CD14-positive monocyte (primary cell): ENCODE results near the gene MYO5C. TPM values are rescaled to one million over a fixed set of nuclear protein-coding genes. Genes with fewer than 3 reads are reported as not detected.

ENCODE experiments used
- DNase-seq, 3 donors: peaks; one replicate each; pipeline ENCODE4 v3.0.0-alpha.2; 2011 to 2022
- H2AFZ ChIP-seq: 2 replicates; pipeline ENCODE4 v1.6.0; 2012; ENCODE audit warnings: mild to moderate bottlenecking, low read depth, low read length, inconsistent platforms; ENCODE audit not compliant: insufficient read depth, poor library complexity, severe bottlenecking
- H3K27ac ChIP-seq, 2 donors: 1 replicate in 1 of 2; 2 replicates in 1 of 2; pipeline ENCODE4 v1.5.1; 2012 to 2013; ENCODE audit warnings: low read length in 2 of 2, control low read depth in 1 of 2, inconsistent platforms in 1 of 2, low read depth in 1 of 2, mild to moderate bottlenecking in 1 of 2
- H3K27me3 ChIP-seq, 2 donors: one replicate each; pipeline versions ENCODE4 v1.6.0 to v1.6.1; 2011 to 2013; ENCODE audit warnings: low read length in 2 of 2; ENCODE audit not compliant: control insufficient read depth in 2 of 2, insufficient read depth in 2 of 2
- H3K36me3 ChIP-seq, 2 donors: replicated peaks in 1 of 2; 1 replicate in 1 of 2; 2 replicates in 1 of 2; pipeline versions ENCODE4 v1.5.1 to v1.6.1; 2012 to 2013; ENCODE audit warnings: low read length in 2 of 2, control low read depth in 1 of 2, inconsistent platforms in 1 of 2, mild to moderate bottlenecking in 1 of 2; ENCODE audit not compliant: insufficient read depth in 2 of 2, control insufficient read depth in 1 of 2
- H3K4me1 ChIP-seq, 2 donors: 1 replicate in 1 of 2; 2 replicates in 1 of 2; pipeline versions ENCODE4 v1.5.1 to v1.6.1; 2012 to 2013; ENCODE audit warnings: low read length in 2 of 2, control low read depth in 1 of 2, inconsistent platforms in 1 of 2, mild to moderate bottlenecking in 1 of 2, moderate library complexity in 1 of 2; ENCODE audit not compliant: insufficient read depth in 2 of 2, control insufficient read depth in 1 of 2
- H3K4me2 ChIP-seq: replicated peaks from 2 replicates; pipeline ENCODE3; 2012; ENCODE audit warnings: low read length, moderate library complexity, mild to moderate bottlenecking; ENCODE audit not compliant: poor library complexity, severe bottlenecking; ENCODE audit errors: extremely low read depth
- H3K4me3 ChIP-seq, 3 experiments: fragments of 200-600 bp in 1 of 3; sonication (generic) in 1 of 3; replicated peaks in 1 of 3; 1 replicate in 2 of 3; 2 replicates in 1 of 3; pipeline ENCODE4 v1.5.1; 2011 to 2013; ENCODE audit warnings: low read length in 3 of 3, mild to moderate bottlenecking in 3 of 3, control low read depth in 2 of 3, low read depth in 2 of 3, inconsistent platforms in 1 of 3, moderate library complexity in 1 of 3
- H3K79me2 ChIP-seq: 2 replicates; pipeline ENCODE4 v1.6.0; 2012; ENCODE audit warnings: mild to moderate bottlenecking, control low read depth, inconsistent platforms, low read length, moderate library complexity; ENCODE audit not compliant: insufficient read depth
- H3K9ac ChIP-seq: 2 replicates; pipeline ENCODE4 v1.6.0; 2017; ENCODE audit warnings: low read length, mild to moderate bottlenecking; ENCODE audit not compliant: insufficient read depth, poor library complexity, severe bottlenecking
- H3K9me3 ChIP-seq, 2 donors: replicated peaks in 1 of 2; 1 replicate in 1 of 2; 2 replicates in 1 of 2; pipeline versions ENCODE4 v1.5.1 to v1.6.1; 2012 to 2013; ENCODE audit warnings: low read length in 2 of 2, control low read depth in 1 of 2; ENCODE audit not compliant: control insufficient read depth in 1 of 2, insufficient read depth in 1 of 2
- H4K20me1 ChIP-seq: 2 replicates; pipeline ENCODE4 v1.6.0; 2012; ENCODE audit warnings: mild to moderate bottlenecking, low read length, control low read depth, moderate library complexity; ENCODE audit not compliant: insufficient read depth
- H3K27ac Mint-ChIP-seq, 7 donors: one replicate each; pipeline ENCODE4 v1.8.0; 2020; ENCODE audit warnings: mild to moderate bottlenecking in 7 of 7, mixed read lengths in 7 of 7, moderate library complexity in 6 of 7, inconsistent platforms in 2 of 7
- H3K27me3 Mint-ChIP-seq, 3 donors: one replicate each; pipeline ENCODE4 v1.8.0; 2021 to 2022; ENCODE audit warnings: low read depth in 3 of 3, mild to moderate bottlenecking in 3 of 3, mixed read lengths in 3 of 3, moderate library complexity in 3 of 3, inconsistent platforms in 1 of 3
- H3K36me3 Mint-ChIP-seq, 2 donors: one replicate each; pipeline ENCODE4 v1.8.0; 2020; ENCODE audit warnings: mixed read lengths in 2 of 2, inconsistent platforms in 1 of 2, mild to moderate bottlenecking in 1 of 2
- H3K4me1 Mint-ChIP-seq: one replicate; pipeline ENCODE4 v1.8.0; 2020; ENCODE audit warnings: mild to moderate bottlenecking, mixed read lengths
- H3K4me3 Mint-ChIP-seq, 2 donors: one replicate each; pipeline ENCODE4 v1.8.0; 2020; ENCODE audit warnings: mild to moderate bottlenecking in 2 of 2, mixed read lengths in 2 of 2, moderate library complexity in 1 of 2
- H3K9me3 Mint-ChIP-seq, 7 donors: one replicate each; pipeline ENCODE4 v1.8.0; 2020 to 2022; ENCODE audit warnings: mixed read lengths in 7 of 7, mild to moderate bottlenecking in 6 of 7, moderate library complexity in 6 of 7, inconsistent platforms in 2 of 7
- CTCF ChIP-seq: fragments of 200-600 bp; IDR thresholded peaks from one replicate; pipeline ENCODE4 v1.8.0; 2022; ENCODE audit warnings: antibody characterized with exemption, mild to moderate bottlenecking
- WGBS: methylation state at CpG from one replicate; pipeline ENCODE4 v1.1.5; 2013; ENCODE audit warnings: missing lambda C conversion rate; ENCODE audit not compliant: insufficient coverage; 5-methylcytosine and 5-hydroxymethylcytosine counted together
- intact Hi-C, 2 donors: fragments of 100-400 bp; cut with micrococcal nuclease; formaldehyde crosslinking; loops; one replicate each; pipeline versions ENCODE4 v1.15.0 to v1.15.1; 2023
- polyA plus RNA-seq, 3 donors: library from polyadenylated mRNA; depleted of rRNA in 1 of 3; unstranded in 2 of 3; stranded (reverse) in 1 of 3; fragments of 300-500 nt in 2 of 3; fragments of >200 nt in 1 of 3; fragmentation: Illumina TruSeq in 2 of 3; gene quantifications; 1 replicate in 2 of 3; 2 replicates in 1 of 3; pipeline ENCODE4 v1.2.3, GENCODE V29; 2012 to 2021

MYO5C gene
- polyA plus RNA-seq, 3 donors: 0.20 TPM; not detected in 2

DNA sequence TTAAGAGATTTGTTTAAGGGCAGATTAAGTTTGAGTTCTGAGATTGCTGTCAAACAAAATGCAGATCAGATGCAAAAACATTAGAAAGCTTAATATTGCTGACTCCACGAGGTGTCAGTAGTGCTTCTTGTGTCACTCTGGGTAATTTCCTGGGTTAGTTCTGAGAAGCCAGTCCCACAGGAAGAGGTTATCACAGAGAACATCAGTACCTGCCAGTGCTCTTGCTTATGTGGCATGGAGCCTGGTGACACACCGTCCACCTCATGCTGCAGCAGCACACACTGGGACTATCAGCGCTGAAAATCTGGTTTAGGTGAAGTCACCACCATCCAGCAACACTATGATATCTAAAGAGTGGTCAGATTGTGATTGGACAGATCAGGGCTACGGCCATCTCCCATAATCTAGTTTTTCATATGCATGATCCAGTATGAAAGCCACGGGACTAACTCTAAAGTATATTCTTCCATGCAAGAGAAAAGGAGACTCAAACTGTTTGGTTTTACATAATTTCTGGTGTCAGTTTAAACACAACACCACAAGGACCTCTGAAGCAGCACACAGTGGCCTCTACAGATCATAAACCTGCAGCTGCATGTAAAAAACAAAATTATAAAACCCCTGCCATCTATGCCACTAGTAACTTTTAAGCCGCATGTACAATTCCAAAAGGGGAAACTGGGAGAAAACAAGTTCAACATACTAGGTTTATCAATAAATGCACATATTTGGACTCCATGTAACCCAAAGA lies 36.1 kb upstream of the MYO5C start:
- Histone ChIP-seq H2AFZ (no peak overlapping the region), H3K79me2 (no peaks in the 10 kb centered on the region), H3K9me3 (no peaks in the 10 kb centered on the region), H3K27ac (no peak overlapping the region), H3K4me3 (no peak overlapping the region), H3K4me2 (no peak overlapping the region), H3K36me3 (peaks cover 70 to 98% of the 10 kb centered on the region in 2 donors), H4K20me1 (no peaks in the 10 kb centered on the region), H3K27me3 (no peaks in the 10 kb centered on the region), H3K9ac (no peak overlapping the region), H3K4me1 (no peaks in the 10 kb centered on the region)
- peak in 1 of 3 donors; percentile 13 for DNase-seq
- no peak overlapping the region for H3K4me3 Mint-ChIP-seq
- H3K4me1 Mint-ChIP-seq: peaks cover 2% of the 10 kb centered on the region
- 33% methylated on average over 2 of the region's 6 CpGs for WGBS
- TF ChIP-seq CTCF: peak; percentile 29
- no peaks in the 10 kb centered on the region for H3K27me3 Mint-ChIP-seq
- no peaks in the 10 kb centered on the region for H3K9me3 Mint-ChIP-seq
- no peak overlapping the region for H3K27ac Mint-ChIP-seq
- intact Hi-C loops: loop anchor here in 1 of 2 donors (10.0 kb wide), 1 partner anchor 403 kb away; no protein-coding TSS in a partner anchor
- peaks cover 71 to 85% of the 10 kb centered on the region in 2 donors for H3K36me3 Mint-ChIP-seq

GRCh38 chr15:52329987-52330386 lies 34.4 kb upstream of the MYO5C start:
- no peak for TF ChIP-seq CTCF
- H3K27ac Mint-ChIP-seq: peak overlapping the region in 1 of 7 donors; percentile 48

More at GRCh38 chr15:52329987-52330386, 34.4 kb upstream of the MYO5C start:
- H3K36me3 Mint-ChIP-seq: peaks cover 69 to 87% of the 10 kb centered on the region in 2 donors
- no peak overlapping the region for H3K4me3 ChIP-seq
- H3K4me2 ChIP-seq: no peak overlapping the region
- H3K27me3 Mint-ChIP-seq: no peaks in the 10 kb centered on the region
- no peak for DNase-seq
- H3K9ac ChIP-seq: no peak overlapping the region
- H3K4me3 Mint-ChIP-seq: no peak overlapping the region
- no peaks in the 10 kb centered on the region for H3K9me3 ChIP-seq
- intact Hi-C loops: loop anchor here in 1 of 2 donors (10.0 kb wide), 1 partner anchor 405 kb away; no protein-coding TSS in a partner anchor
- H3K9me3 Mint-ChIP-seq: no peaks in the 10 kb centered on the region
- no peak overlapping the region for H3K27ac ChIP-seq
- H3K36me3 ChIP-seq: peaks cover 73 to 99% of the 10 kb centered on the region in 2 donors
- H2AFZ ChIP-seq: no peak overlapping the region
- no peaks in the 10 kb centered on the region for H3K4me1 ChIP-seq
- no peaks in the 10 kb centered on the region for H4K20me1 ChIP-seq
- no peaks in the 10 kb centered on the region for H3K27me3 ChIP-seq
- WGBS: 100% methylated on average over 1 of the region's 1 CpG
- peaks cover 2% of the 10 kb centered on the region for H3K4me1 Mint-ChIP-seq
- no peaks in the 10 kb centered on the region for H3K79me2 ChIP-seq
